AG20443 (cell line): Measurements from ENCODE around the gene PTPRQ.
"Not testable (repeated sequence)": the region's sequence is repeated elsewhere in the genome, so short reads cannot be mapped to it uniquely, and the experiment has no call there.

Experiments
- DNase-seq: peaks from one replicate; pipeline ENCODE4 v3.0.0; 2012; ENCODE audit warnings: low spot score, mixed read lengths

PTPRQ gene

GRCh38 chr12:80443974-80444666 lies at the start of gene PTPRQ:
Gene PTPRQ (plus strand): TSS chr12:80444235. CDS start chr12:80444346, 111 bp downstream.
- DNase-seq, result peak; percentile 8

GRCh38 chr12:80400571-80400991 lies 43.5 kb upstream of the PTPRQ start:
- peak; percentile 56 for DNase-seq

- DNase-seq, result no peak
These were observed 42.8 kb upstream of the PTPRQ start for GRCh38 chr12:80401191-80401590.

GRCh38 chr12:80404629-80405028 lies 39.4 kb upstream of the PTPRQ start:
- DNase-seq, result no peak

- DNase-seq, result no peak
These were observed 37.8 kb upstream of the PTPRQ start for GRCh38 chr12:80406253-80406652.

- DNase-seq, result no peak
These were observed 32.2 kb upstream of the PTPRQ start for GRCh38 chr12:80411787-80412186.

GRCh38 chr12:80412343-80412953 lies 31.6 kb upstream of the PTPRQ start:
- peak; percentile 29 for DNase-seq

- DNase-seq, result no peak
These were observed 30.6 kb upstream of the PTPRQ start for GRCh38 chr12:80413462-80413861.

GRCh38 chr12:80415466-80415865 lies 28.6 kb upstream of the PTPRQ start:
- no peak for DNase-seq

- peak; percentile 8 for DNase-seq
These were observed 24.4 kb upstream of the PTPRQ start for GRCh38 chr12:80419644-80420043.

GRCh38 chr12:80420075-80420474 lies 24.0 kb upstream of the PTPRQ start:
- DNase-seq, result no peak

GRCh38 chr12:80422550-80422949 lies 21.5 kb upstream of the PTPRQ start:
- DNase-seq, result no peak

GRCh38 chr12:80432061-80432460 lies 12.0 kb upstream of the PTPRQ start:
- no peak for DNase-seq

- DNase-seq, result peak; percentile 17
These were observed 2.1 kb upstream of the PTPRQ start for GRCh38 chr12:80441921-80442320.

GRCh38 chr12:80442426-80443222 lies 1.4 kb upstream of the PTPRQ start:
- no peak for DNase-seq

- peak; percentile 31 for DNase-seq
These were observed 1.2 kb downstream of the PTPRQ start for GRCh38 chr12:80445083-80445793.

- DNase-seq, result no peak
These were observed 12.5 kb downstream of the PTPRQ start for GRCh38 chr12:80456513-80456912.

GRCh38 chr12:80460972-80461371 lies 16.9 kb downstream of the PTPRQ start:
- no peak for DNase-seq

- not testable (repeated sequence) for DNase-seq
These were observed 17.8 kb downstream of the PTPRQ start for GRCh38 chr12:80461851-80462250.

GRCh38 chr12:80469681-80470080 lies 25.6 kb downstream of the PTPRQ start:
- no peak for DNase-seq

- no peak for DNase-seq
These were observed 26.4 kb downstream of the PTPRQ start for GRCh38 chr12:80470403-80470802.

GRCh38 chr12:80472236-80472635 lies 28.2 kb downstream of the PTPRQ start:
- DNase-seq, result no peak
